ENCODE data around the gene FAM72B.
A peak's percentile ranks its signal among the peaks of the same experiment; 100 is the strongest.
"Not testable (repeated sequence)": the region's sequence is repeated elsewhere in the genome, so short reads cannot be mapped to it uniquely, and the experiment has no call there.

FAM72B gene
- long read RNA-seq, transcript FAM72B-202 (4 exons, 2,396 nt): major isoform, 68 of 79 reads
- long read RNA-seq, partial matches to known transcripts: 0 of 79 reads
- long read RNA-seq, other reads (novel, unspliced or antisense): 7 of 79 reads

DNA sequence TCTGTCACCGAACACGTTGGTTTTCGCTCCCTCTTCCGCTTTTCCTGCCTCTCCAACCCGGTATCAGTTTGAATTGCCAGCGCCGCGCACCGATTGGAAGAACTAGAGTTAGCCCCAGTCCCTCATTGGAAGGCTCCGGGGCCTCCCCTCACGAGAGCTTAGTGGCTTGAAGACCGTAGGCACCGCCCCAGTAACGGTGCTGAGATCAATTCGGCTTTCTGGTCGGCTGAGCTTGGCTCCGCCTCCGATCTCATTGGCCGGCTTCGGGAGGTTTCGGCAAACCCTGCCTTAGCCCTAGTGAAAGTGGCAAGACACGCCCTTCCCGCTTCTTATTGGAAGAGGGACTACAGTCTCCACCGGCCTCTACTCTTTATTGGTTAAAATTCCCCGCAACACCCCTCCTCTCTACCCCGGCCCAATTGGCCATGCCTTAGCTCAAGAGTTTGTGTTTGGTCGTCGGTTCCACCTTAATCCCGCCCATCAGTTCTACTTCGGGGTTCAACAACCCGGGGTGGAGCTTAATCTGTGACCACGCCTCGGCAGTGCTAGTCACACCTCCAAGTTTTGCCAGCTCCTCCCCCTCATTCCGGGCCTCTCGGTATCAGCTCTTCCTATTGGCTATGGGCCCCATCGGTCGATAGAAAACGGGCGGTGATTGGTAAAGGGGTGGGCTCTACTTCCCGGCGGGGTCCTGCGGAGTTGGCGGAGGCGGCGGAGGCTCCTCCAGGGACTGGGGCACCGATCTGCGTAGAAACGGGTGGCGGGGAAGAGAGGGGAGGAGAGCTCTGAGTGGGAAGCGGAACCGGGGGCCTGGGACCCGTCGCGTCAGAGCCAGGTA lies at the start of gene FAM72B, which contains the start of gene SRGAP2C:
Gene FAM72B (minus strand): TSS at position 51 of the 838 bp plus-strand sequence. CDS start 851 bp downstream, outside the sequence.
Gene SRGAP2C (plus strand): TSS at position 686 of the 838 bp plus-strand sequence. CDS start 2,472 bp downstream, outside the sequence.
- DNase-seq (ENCODE audit: low read depth in 1 of 2, low spot score in 1 of 2): peak; percentile 95 to 99
- H3K27ac ChIP-seq (replicated peaks): peak within 1 kb of the TSS; percentile 65

DNA sequence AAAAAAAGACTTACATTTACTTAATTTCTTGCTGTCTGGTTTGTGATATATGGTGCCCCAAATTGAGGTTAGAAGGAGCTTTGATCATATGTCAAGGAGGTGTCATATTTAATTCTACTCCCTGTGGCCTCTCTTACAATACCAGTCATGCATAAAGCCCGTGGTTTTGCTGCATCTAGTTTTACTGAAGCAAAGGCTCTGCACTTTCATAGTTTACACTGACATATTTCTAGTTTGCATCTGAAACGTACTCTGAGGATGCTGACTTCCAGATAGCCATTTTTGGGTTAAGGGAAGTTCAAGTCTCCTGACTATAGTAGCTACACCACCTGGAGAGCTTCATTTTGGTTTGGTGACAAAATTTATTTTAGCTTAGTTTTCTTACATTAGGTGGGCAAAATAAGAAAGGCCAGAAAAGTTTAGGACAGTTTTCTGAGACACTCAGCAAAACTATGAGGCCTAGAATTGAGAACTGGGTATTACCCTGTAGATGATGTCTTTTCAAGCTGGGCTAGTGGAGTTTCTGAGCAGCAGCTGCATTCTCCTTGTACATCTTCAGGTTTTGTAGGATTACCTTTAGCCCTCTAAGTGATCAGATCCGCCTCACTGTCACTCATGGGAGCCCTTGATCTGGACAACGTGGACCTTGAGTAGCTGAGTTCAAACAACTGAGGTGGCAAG lies 48.4 kb upstream of the FAM72B start:
- H3K27me3 ChIP-seq (ENCODE audit: insufficient read depth, poor library complexity, severe bottlenecking); H3K4me3 ChIP-seq (replicated peaks; ENCODE audit: insufficient read depth, low read length); H3K27ac ChIP-seq (replicated peaks): not testable (repeated sequence)

More for the DNA sequence above, at the start of gene FAM72B, which contains the start of gene SRGAP2C:
- peak within 1 kb of the TSS; percentile 49 for H3K4me3 ChIP-seq (replicated peaks; ENCODE audit: insufficient read depth, low read length)
- H3K27me3 ChIP-seq (ENCODE audit: insufficient read depth, poor library complexity, severe bottlenecking): not testable (repeated sequence)

DNA sequence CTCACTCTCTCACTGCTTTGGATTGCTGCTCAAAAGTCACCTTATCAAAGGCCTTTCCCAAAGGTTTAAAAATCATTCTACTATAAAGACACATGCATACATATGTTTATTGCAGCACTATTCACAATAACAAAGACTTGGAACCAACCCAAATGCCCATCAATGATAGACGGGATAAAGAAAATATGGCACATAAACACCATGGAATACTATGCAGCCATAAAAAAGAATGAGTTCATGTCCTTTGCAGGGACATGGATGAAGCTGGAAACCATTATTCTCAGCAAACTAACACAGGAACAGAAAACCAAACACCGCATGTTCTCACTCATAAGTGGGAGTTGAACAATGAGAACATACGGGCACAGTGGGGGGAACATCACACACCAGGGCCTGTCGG lies 46.5 kb upstream of the FAM72B start:
- H3K27ac ChIP-seq (replicated peaks); DNase-seq (ENCODE audit: low read depth in 1 of 2, low spot score in 1 of 2); H3K27me3 ChIP-seq (ENCODE audit: insufficient read depth, poor library complexity, severe bottlenecking); H3K4me3 ChIP-seq (replicated peaks; ENCODE audit: insufficient read depth, low read length): not testable (repeated sequence)

More for the DNA sequence above, 48.4 kb upstream of the FAM72B start:
- not testable (repeated sequence) for DNase-seq (ENCODE audit: low read depth in 1 of 2, low spot score in 1 of 2)

DNA sequence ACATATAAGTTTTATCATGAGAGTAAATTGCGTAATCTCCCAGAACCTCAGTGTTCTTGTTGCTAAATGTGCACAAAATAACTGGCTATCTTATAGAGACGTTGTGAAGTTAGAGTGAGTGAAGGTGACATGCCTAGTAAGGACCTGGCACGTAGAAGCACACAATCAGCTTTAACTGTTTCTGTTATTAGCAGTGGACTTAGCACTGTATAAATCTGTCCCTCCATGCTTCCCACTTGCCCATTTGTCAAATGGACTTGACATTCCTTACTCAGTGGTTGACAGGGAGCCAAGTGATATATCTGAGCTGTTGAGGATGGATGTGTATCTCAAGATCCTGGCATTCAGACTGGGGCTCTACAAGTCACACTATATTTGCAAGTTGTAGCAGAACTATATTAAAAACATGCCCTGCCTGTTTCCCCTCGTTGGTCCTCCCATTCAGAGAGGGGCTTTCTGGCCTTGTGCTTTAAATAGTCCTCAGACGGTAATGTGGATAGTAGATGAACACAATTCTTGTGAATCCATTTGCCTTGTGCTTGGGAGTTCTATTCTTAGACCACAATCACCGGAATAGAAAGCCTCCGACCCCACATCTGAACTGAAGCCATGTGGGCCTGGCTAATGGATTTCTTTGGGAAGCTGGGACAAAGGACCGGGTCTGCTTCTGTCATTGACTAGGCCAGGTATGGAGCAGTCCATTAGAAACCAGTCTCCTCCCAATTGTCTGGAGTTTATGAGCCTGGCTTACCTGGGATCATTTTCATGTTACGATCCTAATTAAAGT lies 43.6 kb upstream of the FAM72B start:
- H3K27me3 ChIP-seq (ENCODE audit: insufficient read depth, poor library complexity, severe bottlenecking); DNase-seq (ENCODE audit: low read depth in 1 of 2, low spot score in 1 of 2); H3K27ac ChIP-seq (replicated peaks); H3K4me3 ChIP-seq (replicated peaks; ENCODE audit: insufficient read depth, low read length): not testable (repeated sequence)

DNA sequence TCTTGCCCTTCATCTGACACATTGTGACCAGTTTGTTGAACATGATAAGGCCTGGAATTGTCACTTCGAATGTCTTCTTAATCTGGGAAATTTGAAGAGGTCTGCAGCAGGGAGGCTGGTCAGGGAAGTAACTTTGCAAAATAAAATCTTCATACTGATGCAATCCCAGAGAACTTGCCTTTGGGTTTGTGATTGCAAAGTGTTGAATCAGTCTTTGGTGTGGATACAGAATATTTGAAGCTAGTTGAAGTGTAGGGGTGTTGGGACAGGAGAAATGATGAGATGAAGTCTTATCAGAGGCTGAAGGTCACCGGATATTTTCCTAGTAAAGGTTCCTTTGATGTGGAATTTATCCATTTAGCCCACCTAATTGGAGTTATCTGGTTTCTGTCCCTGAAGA lies 42.8 kb upstream of the FAM72B start:
- H3K4me3 ChIP-seq (replicated peaks; ENCODE audit: insufficient read depth, low read length); H3K27ac ChIP-seq (replicated peaks): not testable (repeated sequence)

DNA sequence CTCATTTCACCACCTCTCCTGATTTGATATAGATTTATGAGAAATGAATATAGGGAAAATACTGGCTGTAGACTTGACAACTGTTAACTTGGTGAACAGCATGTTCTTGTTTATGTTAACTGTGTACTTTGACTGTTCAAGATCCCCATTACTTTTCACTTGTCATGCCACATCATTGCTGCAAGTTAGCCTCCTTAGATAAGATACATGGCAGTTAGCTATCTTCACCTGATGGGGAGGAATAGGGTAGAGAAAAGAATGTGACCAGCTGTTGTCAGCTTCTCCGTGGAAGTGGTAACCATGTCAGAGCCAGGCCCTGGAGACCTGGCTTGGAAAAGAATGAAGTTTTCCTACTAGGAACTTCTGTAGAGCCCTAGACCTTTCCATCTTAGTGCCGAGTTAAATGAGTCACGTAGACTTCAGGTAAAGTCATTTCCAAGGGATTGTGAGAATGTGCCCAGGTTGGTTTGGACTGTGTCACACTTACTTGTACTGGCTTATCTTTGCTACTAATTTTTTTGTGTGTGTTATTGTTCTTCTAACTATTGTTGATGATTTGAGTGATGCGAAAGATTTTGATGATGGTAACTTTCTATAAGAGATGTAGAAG lies 42.3 kb upstream of the FAM72B start:
- H3K4me3 ChIP-seq (replicated peaks; ENCODE audit: insufficient read depth, low read length); H3K27ac ChIP-seq (replicated peaks); DNase-seq (ENCODE audit: low read depth in 1 of 2, low spot score in 1 of 2); H3K27me3 ChIP-seq (ENCODE audit: insufficient read depth, poor library complexity, severe bottlenecking): not testable (repeated sequence)

More for the DNA sequence above, 42.8 kb upstream of the FAM72B start:
- not testable (repeated sequence) for DNase-seq (ENCODE audit: low read depth in 1 of 2, low spot score in 1 of 2); H3K27me3 ChIP-seq (ENCODE audit: insufficient read depth, poor library complexity, severe bottlenecking)

DNA sequence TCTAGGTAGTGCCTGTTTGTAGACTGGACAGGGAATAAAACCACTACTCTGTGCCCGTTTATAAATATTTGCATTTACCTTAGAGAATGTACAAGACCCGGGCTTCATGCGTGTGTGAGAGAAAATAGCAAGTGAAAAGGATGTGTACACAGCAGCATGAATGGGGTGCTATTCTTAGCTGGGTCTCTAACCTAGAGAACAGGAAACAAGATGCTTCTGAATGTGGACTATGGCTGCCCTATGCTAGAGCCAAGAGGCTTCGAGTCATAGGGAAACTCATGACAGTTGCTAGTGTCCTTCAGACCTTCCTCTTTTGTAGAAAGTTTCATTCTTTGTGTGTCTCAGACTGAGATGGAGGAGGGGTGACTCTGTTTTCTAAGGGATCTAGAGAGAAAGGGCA lies 40.6 kb upstream of the FAM72B start:
- not testable (repeated sequence) for DNase-seq (ENCODE audit: low read depth in 1 of 2, low spot score in 1 of 2); H3K27me3 ChIP-seq (ENCODE audit: insufficient read depth, poor library complexity, severe bottlenecking); H3K4me3 ChIP-seq (replicated peaks; ENCODE audit: insufficient read depth, low read length); H3K27ac ChIP-seq (replicated peaks)

DNA sequence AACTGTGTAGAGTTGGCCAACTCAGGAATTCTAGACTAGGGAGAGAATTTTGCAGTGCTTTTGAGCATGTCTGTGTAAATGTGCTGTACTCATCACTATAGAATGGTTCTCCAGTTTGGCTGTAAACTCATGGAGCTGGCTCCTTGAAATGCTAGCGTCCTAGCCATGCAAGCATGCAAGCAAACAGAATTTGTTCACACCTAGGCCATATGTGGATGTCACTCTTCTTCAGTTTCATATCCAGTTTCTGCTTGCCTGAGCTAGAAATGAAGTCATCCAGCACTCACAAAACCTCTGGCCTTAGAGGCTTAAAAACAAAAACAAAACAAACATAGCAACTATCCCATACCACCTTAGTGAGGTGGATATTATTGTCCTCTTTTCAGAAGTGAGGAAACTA lies 37.6 kb upstream of the FAM72B start:
- DNase-seq (ENCODE audit: low read depth in 1 of 2, low spot score in 1 of 2); H3K27me3 ChIP-seq (ENCODE audit: insufficient read depth, poor library complexity, severe bottlenecking); H3K27ac ChIP-seq (replicated peaks); H3K4me3 ChIP-seq (replicated peaks; ENCODE audit: insufficient read depth, low read length): not testable (repeated sequence)

DNA sequence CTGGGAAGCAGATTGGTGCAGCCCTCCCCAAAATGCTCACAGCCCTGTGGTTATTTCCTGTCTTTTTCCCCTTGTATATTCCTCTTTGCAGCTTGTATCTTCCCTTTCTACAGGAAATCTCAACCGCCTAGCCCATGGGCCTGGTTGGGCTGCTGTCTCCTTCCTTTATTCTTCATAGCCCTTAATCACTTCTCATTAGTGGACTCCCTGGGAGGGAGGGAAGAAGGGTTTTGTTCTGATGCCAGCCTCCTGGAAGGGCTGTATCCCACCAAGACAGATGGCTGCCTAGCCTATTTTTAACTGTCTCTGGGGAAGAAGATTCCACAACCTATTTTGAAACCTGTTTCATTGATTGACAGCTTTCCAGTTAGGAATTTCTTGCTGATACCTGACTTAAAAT lies 32.5 kb upstream of the FAM72B start:
- not testable (repeated sequence) for H3K27me3 ChIP-seq (ENCODE audit: insufficient read depth, poor library complexity, severe bottlenecking); DNase-seq (ENCODE audit: low read depth in 1 of 2, low spot score in 1 of 2); H3K27ac ChIP-seq (replicated peaks); H3K4me3 ChIP-seq (replicated peaks; ENCODE audit: insufficient read depth, low read length)

DNA sequence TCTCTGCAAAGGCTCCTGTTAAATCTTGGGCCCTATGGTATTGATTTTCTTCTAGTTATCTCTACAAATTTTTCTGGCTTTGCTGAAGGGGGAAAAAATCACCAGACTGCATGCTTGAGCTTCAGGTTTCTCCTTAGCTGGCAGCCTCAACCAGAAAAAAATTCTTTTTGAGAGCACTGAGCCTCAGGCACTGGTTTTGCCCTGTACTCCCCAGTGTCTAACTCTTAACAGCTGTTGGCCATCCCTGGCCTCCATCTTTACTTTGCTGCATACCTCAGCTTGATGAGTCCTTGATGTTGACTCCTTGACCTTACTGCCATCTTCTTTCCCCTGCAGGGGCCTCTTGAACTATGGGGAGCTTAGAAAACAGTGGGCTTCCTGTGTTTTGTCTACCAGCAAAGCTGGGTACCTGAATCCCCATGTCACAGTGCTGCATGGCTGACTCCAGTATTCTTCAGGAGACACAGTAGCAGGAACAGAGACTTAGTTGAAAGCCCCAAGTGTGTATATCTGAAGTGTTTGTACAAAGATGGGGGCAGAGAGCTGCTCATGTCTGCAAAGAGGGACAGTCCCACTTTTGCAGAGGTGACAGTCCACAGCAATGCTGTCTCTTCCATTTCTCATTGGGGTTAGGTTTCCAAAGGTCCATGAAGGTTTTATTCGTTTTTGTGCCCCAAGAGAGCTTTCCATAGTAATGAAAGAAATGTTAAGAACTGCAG lies 31.7 kb upstream of the FAM72B start:
- not testable (repeated sequence) for H3K4me3 ChIP-seq (replicated peaks; ENCODE audit: insufficient read depth, low read length); H3K27me3 ChIP-seq (ENCODE audit: insufficient read depth, poor library complexity, severe bottlenecking); H3K27ac ChIP-seq (replicated peaks); DNase-seq (ENCODE audit: low read depth in 1 of 2, low spot score in 1 of 2)

DNA sequence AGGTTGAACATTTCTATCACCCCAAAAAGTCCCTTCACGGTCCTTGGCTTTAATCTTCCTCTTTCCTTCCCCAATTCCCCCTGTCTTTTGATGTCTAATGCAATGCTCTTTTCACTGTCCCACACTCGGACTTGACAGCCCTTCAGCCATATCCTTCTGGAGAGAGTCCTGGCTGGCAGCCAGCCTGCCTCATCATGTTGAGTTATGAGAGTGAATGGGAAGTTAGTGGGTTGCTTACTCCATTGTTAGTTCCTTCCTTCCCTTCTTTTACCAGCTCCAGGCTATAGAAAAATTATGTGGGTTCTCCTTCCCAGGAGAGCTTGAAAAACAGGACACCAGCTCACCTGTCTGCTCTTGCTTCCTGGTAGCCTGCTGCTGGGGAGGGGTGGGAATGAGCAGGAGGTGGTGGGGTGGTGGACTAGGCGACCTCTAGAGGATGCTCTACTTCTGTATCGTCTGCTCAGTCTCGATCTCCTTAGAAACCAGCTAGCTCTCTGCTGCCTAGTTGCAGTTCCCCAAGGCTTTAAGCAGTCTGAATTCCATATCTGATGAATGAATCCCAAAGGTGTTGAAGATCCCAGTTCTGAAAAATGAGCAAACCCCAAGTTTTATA lies 30.5 kb upstream of the FAM72B start:
- not testable (repeated sequence) for H3K27me3 ChIP-seq (ENCODE audit: insufficient read depth, poor library complexity, severe bottlenecking); DNase-seq (ENCODE audit: low read depth in 1 of 2, low spot score in 1 of 2); H3K4me3 ChIP-seq (replicated peaks; ENCODE audit: insufficient read depth, low read length); H3K27ac ChIP-seq (replicated peaks)

DNA sequence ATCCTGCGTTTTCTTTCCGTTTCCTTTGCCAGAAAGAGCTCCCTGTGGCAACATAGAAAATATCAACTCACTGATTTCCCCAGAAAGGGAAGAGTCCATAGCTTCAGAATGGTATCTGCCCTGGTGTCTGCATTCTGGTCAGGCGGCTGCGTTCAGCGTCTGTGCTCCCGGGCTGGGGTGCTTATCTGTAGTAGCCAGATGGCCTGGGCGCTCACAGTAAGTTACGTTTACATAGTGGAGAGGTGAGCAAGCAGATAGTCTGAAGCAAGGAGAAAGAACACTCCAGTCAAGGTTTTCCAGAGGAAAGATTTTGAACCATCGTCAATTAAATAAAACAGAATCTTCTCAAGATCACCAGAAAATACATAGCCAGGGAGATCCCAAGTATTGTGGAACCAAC lies 29.4 kb upstream of the FAM72B start:
- DNase-seq (ENCODE audit: low read depth in 1 of 2, low spot score in 1 of 2); H3K4me3 ChIP-seq (replicated peaks; ENCODE audit: insufficient read depth, low read length); H3K27ac ChIP-seq (replicated peaks); H3K27me3 ChIP-seq (ENCODE audit: insufficient read depth, poor library complexity, severe bottlenecking): not testable (repeated sequence)

DNA sequence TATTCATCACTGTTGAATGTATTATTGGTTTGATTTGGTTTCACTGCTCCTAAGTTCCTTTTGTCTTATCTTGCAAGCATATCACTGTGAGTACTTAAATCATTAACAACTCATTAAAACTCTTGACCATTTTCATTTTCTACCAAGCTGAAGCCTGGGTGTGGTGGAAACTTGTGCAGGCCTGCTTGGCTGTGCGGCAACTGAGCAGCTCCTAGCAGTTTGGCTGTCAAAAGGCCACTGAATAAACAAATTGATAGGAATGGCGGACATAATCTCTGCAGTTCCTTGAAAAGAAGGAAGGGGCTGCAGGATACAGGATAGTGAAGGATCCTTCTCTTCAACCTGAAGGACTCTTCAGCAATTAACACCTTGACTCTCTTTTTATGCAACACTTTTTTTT lies 26.6 kb upstream of the FAM72B start:
- not testable (repeated sequence) for H3K27ac ChIP-seq (replicated peaks); DNase-seq (ENCODE audit: low read depth in 1 of 2, low spot score in 1 of 2); H3K4me3 ChIP-seq (replicated peaks; ENCODE audit: insufficient read depth, low read length)

More for the DNA sequence above, 26.6 kb upstream of the FAM72B start:
- H3K27me3 ChIP-seq (ENCODE audit: insufficient read depth, poor library complexity, severe bottlenecking): not testable (repeated sequence)
